Measurements from ENCODE around the gene MRPL22. TPM values are rescaled to one million over a fixed set of nuclear protein-coding genes. Genes with fewer than 3 reads are reported as not detected.
"Not testable (repeated sequence)": the region's sequence is repeated elsewhere in the genome, so short reads cannot be mapped to it uniquely, and the experiment has no call there.

The MRPL22 gene
- total RNA-seq, 1 donor from 2014 or later, result 41.9 TPM

- Mint-ChIP-seq H3K36me3 (ENCODE audit: low read depth) (peaks cover 51% of the 10 kb centered on the region), H3K4me3 (no peak overlapping the region), H3K9me3 (no peaks in the 10 kb centered on the region), H3K27ac (no peak overlapping the region), H3K27me3 (no peaks in the 10 kb centered on the region), H3K4me1 (peaks cover 26% of the 10 kb centered on the region)
- no peak for ATAC-seq (ENCODE audit: low read depth)
- no peak for DNase-seq
- no peak for TF ChIP-seq CTCF (IDR thresholded peaks at IDR 0.05)
- POLR2A ChIA-PET, result interaction anchor here (0.5 kb wide), 1 partner anchor 24 kb away, joined by 5 read pairs; no protein-coding TSS in a partner anchor
- intact Hi-C loops (cut with micrococcal nuclease), result no loop called here
- CTCF ChIA-PET, result no interaction called here
These were observed 7.3 kb upstream of the MRPL22 start for GRCh38 chr5:154933537-154933936.

GRCh38 chr5:154934881-154935280 lies 6.0 kb upstream of the MRPL22 start:
- ATAC-seq (ENCODE audit: low read depth) (no peak), DNase-seq (no peak)
- Mint-ChIP-seq H3K27me3 (no peaks in the 10 kb centered on the region), H3K4me3 (no peak overlapping the region), H3K27ac (no peak overlapping the region), H3K9me3 (no peaks in the 10 kb centered on the region), H3K36me3 (ENCODE audit: low read depth) (peaks cover 42% of the 10 kb centered on the region), H3K4me1 (peaks cover 30% of the 10 kb centered on the region)
- no peak for TF ChIP-seq CTCF (IDR thresholded peaks at IDR 0.05)
- intact Hi-C loops (cut with micrococcal nuclease), result loop anchor here (5.0 kb wide), 1 partner anchor 743 kb away; the partner anchor contains the start of gene GALNT10
- POLR2A ChIA-PET, result no interaction called here
- CTCF ChIA-PET, result no interaction called here

- no peak for DNase-seq
- ChIA-PET POLR2A (interaction anchor here (0.8 to 3.0 kb wide), 3 partner anchors 20 to 80 kb away, joined by 3 to 18 read pairs (median 3); partner anchors contain the start of gene CNOT8), CTCF (no interaction called here)
- H3K27ac Mint-ChIP-seq, result peak overlapping the region; percentile 72
- no peaks in the 10 kb centered on the region for H3K27me3 Mint-ChIP-seq
- no peaks in the 10 kb centered on the region for H3K9me3 Mint-ChIP-seq
- peaks cover 33% of the 10 kb centered on the region for H3K36me3 Mint-ChIP-seq (ENCODE audit: low read depth)
- intact Hi-C loops (cut with micrococcal nuclease), result loop anchor here (5.0 kb wide), 1 partner anchor 745 kb away; the partner anchor contains the start of gene GALNT10
- H3K4me3 Mint-ChIP-seq, result peak overlapping the region; percentile 90
- H3K4me1 Mint-ChIP-seq, result peaks cover 47% of the 10 kb centered on the region
- ATAC-seq (ENCODE audit: low read depth), result no peak
- no peak for TF ChIP-seq CTCF (IDR thresholded peaks at IDR 0.05)
These were observed 3.6 kb upstream of the MRPL22 start for GRCh38 chr5:154937186-154937717.

- peaks cover 27% of the 10 kb centered on the region for H3K36me3 Mint-ChIP-seq (ENCODE audit: low read depth)
- intact Hi-C loops (cut with micrococcal nuclease), result loop anchor here (5.0 kb wide), 1 partner anchor 746 kb away; the partner anchor contains the start of gene GALNT10
- peak within 1 kb of the TSS; percentile 90 for H3K4me3 Mint-ChIP-seq
- ChIA-PET CTCF (no interaction called here), POLR2A (interaction anchor here (0.6 to 3.0 kb wide), 4 partner anchors 21 to 255 kb away, joined by 3 to 18 read pairs (median 3); partner anchors contain the start of gene CNOT8)
- H3K27ac Mint-ChIP-seq, result peak within 1 kb of the TSS; percentile 72
- no peaks in the 10 kb centered on the region for H3K27me3 Mint-ChIP-seq
- H3K9me3 Mint-ChIP-seq, result no peaks in the 10 kb centered on the region
- peaks cover 53% of the 10 kb centered on the region for H3K4me1 Mint-ChIP-seq
- ATAC-seq (ENCODE audit: low read depth), result peak; percentile 93
- TF ChIP-seq CTCF (IDR thresholded peaks at IDR 0.05), result no peak
- peak; percentile 76 for DNase-seq
These were observed 3.0 kb upstream of the MRPL22 start, which contains the start of gene GEMIN5 for GRCh38 chr5:154937718-154938466. Gene GEMIN5, minus strand, starts transcription at chr5:154938211. Its CDS starts 78 bp downstream, at chr5:154938133.

- ChIA-PET CTCF (interaction anchor here (0.7 kb wide), 1 partner anchor 289 kb away, joined by 3 read pairs; no protein-coding TSS in a partner anchor), POLR2A (interaction anchor here (0.6 kb wide), 1 partner anchor 284 kb away, joined by 3 read pairs; no protein-coding TSS in a partner anchor)
- intact Hi-C loops (cut with micrococcal nuclease), result loop anchor here (5.0 kb wide), 1 partner anchor 747 kb away; the partner anchor contains the start of gene GALNT10
- not testable (repeated sequence) for H3K27me3 Mint-ChIP-seq; DNase-seq; ATAC-seq (ENCODE audit: low read depth); H3K9me3 Mint-ChIP-seq
- Mint-ChIP-seq H3K4me3 (peak overlapping the region; percentile 33), H3K27ac (peak overlapping the region; percentile 97), H3K4me1 (peaks cover 58% of the 10 kb centered on the region), H3K36me3 (ENCODE audit: low read depth) (peaks cover 27% of the 10 kb centered on the region)
These were observed 1.5 kb upstream of the MRPL22 start for GRCh38 chr5:154939387-154939786.
